Hematopoietic multipotent progenitor cell (in vitro differentiated cells): ENCODE results near the gene DHX16. TPM values are rescaled to one million over a fixed set of nuclear protein-coding genes. Genes with fewer than 3 reads are reported as not detected.

ENCODE experiments used
- DNase-seq, 3 donors: peaks; one replicate each; pipeline ENCODE4 v3.0.0-alpha.2; 2011 to 2015; ENCODE audit warnings: low read depth in 2 of 3, low spot score in 2 of 3
- total RNA-seq: library from RNA; depleted of rRNA; stranded (reverse); fragments of >200 nt; gene quantifications from one replicate; pipeline ENCODE4 v1.2.3, GENCODE V29; 2012

The DHX16 gene
- total RNA-seq, 1 donor: 42.3 TPM

- DNase-seq: no peak
These were observed 27.5 kb upstream of the DHX16 start for GRCh38 chr6:30700340-30700739.

DNA sequence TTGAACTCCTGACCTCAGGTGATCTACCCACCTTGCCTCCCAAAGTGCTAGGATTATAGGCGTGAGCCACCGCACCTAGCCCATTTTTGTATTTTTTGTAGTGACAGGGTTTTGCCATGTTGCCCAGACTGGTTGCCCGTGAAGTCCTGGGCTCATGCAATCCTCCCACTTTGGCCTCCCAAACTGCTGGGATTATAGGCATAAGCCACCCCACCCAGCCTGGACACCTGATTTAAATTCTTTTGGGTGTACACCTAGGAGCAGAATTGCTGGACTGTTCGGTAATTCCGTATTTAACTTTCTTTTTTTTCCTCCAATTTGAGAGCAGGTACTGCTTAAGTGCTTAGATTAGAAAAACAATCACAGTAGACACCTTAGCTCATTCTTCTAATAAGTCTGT, 23.6 kb upstream of the DHX16 start:
- DNase-seq: no peak

DNA sequence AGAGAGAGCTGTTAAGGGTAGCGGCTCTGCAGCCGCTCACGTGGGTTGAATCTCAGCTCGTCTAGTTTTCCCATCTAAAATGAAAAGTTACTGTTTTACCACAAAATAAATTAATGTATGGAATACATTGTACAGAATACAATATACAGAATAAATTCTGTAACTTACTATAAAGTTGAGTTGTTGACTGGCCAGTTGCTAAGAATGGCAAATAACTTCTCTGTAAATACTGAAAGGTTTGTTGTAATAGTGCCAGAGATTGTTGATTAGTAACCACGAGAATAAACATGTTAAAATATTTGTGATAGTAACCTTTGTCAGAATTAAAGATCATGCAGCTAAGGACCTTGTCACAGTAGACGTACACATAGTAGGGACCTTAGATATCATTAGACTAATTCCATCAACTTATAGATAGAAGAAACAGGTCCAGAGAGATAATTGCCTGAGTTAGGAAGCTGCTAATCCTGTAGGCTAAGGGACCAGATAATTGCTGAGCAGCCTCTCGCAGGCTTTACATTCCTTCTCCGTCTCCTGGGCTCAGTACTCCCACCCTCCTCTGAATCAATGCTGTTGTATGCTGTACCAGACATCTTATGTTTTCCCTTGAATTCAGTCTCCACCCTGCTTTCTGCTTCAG, 18.5 kb upstream of the DHX16 start:
- no peak for DNase-seq

GRCh38 chr6:30690403-30691207, 17.8 kb upstream of the DHX16 start, which contains the start of gene NRM:
NRM (minus strand) TSS chr6:30690984; CDS start chr6:30690974, 10 bp downstream.
- peak; percentile 35 to 68 (median 61) for DNase-seq

GRCh38 chr6:30689985-30690384, 17.2 kb upstream of the DHX16 start:
- DNase-seq: no peak

DNA sequence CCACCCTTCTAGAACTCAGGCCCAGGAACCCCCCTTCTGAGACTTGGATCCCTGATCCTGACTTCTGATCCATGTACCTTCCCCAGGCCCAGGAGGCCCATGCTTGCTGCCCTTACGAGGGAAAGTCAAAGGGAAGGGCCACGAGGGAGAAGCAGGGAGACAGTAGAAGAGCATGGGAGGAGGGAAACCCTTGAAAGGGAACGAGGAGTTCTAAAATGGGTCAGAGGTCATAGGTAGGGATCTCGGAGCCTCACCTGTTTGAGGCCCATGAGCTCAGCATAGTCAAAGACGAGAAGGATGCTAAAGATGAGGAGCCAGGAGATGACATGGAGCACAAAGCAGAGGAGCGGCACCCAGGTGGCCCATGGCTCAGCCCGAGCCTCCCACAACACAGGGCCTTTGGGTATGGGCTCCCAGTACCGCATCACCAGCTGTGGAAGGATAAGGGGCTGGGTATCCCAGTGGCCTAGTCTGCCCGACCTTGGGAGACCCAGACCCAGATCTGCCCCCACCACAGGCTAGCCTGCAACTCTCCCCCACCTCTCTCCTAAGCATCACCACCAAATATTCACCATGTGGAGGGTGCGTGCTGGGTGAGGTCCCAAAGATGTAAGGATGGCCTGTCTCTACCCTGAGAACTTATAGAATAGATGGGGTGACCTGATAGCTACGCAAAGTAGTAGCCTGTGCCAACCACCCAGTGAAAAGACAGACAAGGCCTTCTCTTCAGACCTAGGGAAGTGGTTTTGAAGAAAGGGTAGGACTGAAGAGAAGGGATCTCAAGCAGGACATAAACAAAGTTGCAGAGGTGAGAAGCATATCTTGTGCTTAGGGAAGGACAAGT, 16.4 kb upstream of the DHX16 start:
- no peak for DNase-seq

GRCh38 chr6:30688569-30688968, 15.8 kb upstream of the DHX16 start:
- DNase-seq: no peak

DNA sequence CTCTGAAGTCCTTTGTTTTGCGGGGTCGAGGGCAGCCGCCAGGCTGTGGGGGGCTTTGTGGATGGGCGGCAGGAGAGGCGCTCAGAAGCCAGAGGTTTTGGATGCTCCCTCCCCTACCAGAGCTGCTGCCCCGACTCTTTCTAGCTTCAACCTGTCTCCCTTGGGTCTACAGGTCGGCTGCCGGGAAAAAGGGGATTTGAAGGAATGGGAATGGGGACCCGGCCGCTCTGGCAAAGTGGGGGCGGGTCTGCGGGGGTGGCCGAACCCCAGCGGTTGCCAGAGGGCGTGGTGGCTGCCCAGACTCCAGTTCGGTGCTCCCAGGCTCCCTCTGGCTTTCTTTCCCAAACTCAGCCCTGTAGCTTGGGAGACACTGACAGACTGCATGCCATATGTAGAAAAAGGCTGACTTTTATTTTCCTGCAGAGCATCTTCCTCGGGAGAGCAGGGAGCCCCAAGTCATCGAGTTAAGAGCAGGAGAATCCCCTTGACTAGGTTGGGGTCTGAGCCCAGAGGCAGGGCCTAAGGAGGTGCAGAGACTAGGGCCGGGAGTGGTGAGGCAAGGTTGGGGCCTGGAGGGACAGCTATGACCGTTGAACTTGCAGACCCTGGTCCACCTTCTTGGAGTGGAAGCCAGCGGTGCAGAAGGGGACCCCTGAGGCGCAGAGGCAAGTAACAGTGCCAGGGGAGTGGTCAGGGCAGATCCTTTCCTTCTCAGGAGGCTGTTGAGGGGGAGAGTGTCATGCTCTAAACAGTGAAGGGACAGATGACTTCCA, 15.0 kb upstream of the DHX16 start:
- DNase-seq: no peak

GRCh38 chr6:30686908-30687658, 14.3 kb upstream of the DHX16 start:
- DNase-seq: peak in 2 of 3 donors; percentile 78 to 82

DNA sequence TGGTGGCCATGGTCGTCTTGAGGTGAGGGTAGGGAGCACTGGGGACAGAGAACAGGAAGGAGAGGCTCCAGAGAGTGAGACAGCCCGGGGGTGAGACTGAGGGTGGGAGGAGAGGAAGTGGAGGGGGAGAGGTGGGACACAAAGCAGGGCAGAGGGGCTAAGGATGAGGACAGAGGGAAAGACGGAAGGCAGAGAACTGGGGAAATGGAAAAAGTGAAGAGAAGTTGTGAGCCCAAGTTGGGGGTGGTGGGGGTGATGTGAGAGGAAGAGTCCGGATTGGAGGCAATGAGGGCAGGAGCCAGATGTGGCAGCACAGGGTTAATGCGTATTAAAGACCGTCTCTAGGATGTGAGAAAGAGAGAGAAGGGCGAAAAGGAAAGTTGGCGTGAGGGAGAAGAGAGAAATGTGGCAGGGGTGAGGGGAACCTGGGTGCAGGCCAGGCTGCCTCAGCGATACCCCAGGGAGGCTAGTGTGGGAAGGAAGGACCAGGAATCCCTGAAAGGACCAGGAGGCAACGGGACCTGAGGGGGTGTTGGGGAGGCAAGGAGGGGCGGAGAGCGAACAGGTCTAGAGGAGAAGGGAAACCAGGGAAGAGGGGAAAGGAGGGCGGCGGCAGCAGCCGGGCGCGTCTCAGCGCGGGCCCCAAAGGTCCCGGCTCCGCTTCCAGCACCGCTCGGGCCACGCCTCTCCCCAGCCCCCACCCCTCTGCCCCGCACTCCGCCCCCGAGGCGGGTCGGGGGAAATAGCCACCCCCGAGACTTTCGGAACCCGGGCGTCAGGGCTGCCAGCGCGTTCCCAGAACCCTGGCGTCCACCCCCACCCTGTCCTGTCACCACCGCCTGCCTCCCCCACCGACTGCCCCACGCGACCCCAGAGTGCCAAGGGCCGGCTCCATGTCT, 13.5 kb upstream of the DHX16 start, which contains the start of gene PPP1R18:
Gene PPP1R18 (minus strand): TSS at position 637 of the 899 bp plus-strand sequence. CDS start 627 bp downstream, at position 10.
- peak; percentile 41 to 64 (median 60) for DNase-seq

DNA sequence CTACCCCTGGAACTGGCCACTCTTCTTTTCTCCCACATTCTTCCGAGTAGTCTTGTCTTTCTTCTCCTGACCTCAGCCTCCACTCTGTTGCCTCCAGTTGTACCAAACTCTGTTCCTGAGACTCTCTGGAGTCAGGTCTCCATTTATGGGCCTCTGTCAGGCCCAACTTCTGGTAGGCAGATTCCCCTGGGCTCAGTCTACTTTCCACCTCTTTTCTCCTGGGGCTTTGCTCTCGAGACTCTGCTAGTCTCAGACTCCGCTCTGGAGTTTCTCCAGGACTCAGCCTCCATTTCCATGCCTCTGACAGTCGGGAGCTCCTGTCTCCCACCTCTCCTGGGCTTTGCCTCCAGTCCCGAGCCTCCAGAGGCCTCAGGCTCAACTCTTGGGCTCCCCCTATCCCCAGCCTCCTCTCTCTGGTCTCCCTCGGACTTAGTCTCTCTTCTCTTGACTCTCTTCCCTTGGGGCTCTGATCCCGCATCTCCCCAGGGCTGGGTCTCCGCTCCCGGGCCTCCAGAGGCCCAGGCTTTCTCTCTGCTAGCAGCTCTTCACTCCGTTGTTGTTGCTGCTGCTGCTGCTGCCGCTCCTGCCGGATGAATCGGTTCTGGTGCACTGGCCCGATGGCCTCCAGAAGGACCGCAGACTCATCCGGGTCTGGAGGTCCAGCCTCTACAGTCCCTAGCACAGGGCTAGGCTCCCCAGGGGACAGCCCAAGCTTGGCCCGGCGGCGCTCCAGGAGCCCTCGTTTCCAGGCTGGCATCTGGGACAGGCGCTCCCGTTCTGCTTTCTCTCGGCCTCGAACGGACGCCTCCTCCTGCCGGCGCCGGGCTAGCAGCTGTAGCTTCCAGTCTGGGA, 12.6 kb upstream of the DHX16 start:
- DNase-seq: no peak

GRCh38 chr6:30684386-30685156, 11.8 kb upstream of the DHX16 start:
- DNase-seq: peak in 2 of 3 donors; percentile 50 to 53

- DNase-seq: no peak
These were observed 11.2 kb upstream of the DHX16 start for GRCh38 chr6:30683980-30684338.

GRCh38 chr6:30683183-30683979, 10.6 kb upstream of the DHX16 start:
- no peak for DNase-seq

DNA sequence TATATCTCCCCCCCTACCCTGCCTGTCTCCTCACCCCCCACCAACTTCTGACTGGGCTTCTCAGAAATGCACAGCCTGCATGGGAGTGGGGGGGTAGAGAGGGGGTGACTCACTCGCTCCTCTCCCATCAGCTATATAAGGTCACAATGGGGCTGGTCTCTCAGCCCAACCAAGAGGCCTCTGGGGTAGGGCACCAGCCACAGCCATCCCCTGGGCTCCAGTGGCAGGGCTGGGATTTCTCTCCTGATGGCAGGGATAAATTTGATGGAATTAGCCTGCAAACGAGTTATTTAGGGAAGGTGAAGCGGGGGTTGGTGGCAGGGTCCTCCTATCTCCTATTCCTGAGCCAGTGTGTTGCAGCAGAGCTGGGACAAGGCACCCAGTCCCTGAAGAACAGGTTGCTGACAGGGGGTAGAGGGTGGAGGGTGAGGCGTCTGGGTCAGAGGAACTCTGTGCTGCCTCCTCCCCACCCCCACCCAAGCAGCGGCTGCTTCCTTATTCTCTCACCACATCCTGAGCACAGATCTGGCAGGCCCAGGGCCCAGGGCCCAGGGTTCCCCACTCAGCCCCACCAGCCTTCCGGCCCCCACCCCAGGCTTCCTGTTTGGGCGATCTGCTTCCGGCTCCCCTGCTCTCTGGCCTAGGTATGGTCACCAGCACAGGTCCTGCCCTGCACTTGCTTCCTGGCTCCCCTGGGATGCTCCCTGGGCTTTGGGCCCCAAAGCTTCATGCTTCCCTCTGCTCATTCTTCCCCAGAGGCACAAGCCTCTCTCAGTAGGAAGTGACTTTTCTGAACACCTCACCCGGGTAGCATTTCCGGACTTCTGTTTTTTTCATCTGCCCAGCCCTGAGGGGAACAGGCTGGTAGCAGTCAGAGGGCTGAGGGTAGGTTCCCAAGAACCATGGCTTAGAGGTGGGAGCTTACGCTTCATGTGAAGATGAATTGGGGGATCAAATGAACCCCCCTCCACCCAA, 9.6 kb upstream of the DHX16 start:
- peak; percentile 75 to 99 (median 98) for DNase-seq
